ENCODE measurements around the gene HSF2BP. TPM values are rescaled to one million over a fixed set of nuclear protein-coding genes. Genes with fewer than 3 reads are reported as not detected.
"Not testable (repeated sequence)": the region's sequence is repeated elsewhere in the genome, so short reads cannot be mapped to it uniquely, and the experiment has no call there.

Gene HSF2BP
- polyA plus RNA-seq, 4 donors: 1.7 to 2.7 (median 2.1) TPM

- DNase-seq (ENCODE audit: low read depth in 4 of 4, low spot score in 3 of 4): no peak
Measured at GRCh38 chr21:43600642-43601402, 58.5 kb downstream of the HSF2BP start.

GRCh38 chr21:43599728-43600127 lies 59.6 kb downstream of the HSF2BP start:
- no peak for DNase-seq (ENCODE audit: low read depth in 4 of 4, low spot score in 3 of 4)

GRCh38 chr21:43598416-43599120 lies 60.7 kb downstream of the HSF2BP start:
- no peak for DNase-seq (ENCODE audit: low read depth in 4 of 4, low spot score in 3 of 4)

DNA sequence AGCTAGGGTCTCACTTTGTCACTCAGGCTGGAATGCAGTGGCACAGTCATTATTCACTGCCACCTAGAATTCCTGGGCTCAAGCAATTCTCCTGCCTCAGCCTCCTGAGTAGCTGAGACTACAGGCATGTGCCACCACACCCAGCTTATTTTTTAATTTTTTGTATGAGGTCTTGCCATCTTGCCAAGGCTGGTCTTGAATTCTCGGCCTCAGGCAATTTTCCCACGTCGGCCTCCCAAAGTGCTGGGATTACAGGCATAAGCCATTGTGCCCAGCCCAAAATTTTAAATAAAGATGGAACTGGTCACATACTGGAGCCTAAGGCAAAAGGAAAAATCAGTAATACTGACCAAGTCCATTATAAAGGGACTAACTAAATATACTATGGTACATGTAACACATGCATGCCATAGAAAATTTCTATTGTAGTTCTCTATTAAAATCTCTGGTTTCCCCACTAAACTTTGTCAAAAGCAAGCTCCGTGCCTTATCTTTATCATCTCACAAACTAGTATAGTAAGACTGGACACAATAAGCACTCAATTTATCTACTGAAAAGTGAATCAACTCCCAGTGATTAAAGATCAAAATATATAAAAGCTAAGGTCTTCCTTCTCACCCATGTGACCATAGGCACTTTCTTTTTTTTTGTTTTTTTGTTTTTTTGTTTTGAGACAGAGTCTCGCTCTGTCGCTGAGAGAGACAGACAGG lies 61.6 kb downstream of the HSF2BP start:
- no peak for DNase-seq (ENCODE audit: low read depth in 4 of 4, low spot score in 3 of 4)

DNA sequence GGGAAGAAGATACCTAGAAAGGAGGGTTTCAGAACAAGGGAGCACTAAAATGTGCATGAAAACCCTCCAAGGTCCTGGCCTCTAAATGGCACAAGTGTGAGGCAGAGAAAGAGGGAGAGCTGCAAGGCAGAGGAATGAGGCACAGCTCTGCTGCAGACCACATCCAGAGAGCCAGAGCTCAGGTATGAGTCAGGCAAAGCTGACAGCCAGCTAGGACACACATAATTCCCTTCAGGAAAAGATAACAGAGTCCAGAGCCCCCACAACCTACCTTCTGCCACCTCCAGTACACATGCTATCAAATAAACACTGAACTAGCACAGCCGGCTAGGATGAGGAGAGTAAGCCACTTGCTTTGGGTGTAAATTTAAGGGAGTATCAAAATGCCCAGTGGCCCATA lies 62.2 kb downstream of the HSF2BP start:
- no peak for DNase-seq (ENCODE audit: low read depth in 4 of 4, low spot score in 3 of 4)

DNA sequence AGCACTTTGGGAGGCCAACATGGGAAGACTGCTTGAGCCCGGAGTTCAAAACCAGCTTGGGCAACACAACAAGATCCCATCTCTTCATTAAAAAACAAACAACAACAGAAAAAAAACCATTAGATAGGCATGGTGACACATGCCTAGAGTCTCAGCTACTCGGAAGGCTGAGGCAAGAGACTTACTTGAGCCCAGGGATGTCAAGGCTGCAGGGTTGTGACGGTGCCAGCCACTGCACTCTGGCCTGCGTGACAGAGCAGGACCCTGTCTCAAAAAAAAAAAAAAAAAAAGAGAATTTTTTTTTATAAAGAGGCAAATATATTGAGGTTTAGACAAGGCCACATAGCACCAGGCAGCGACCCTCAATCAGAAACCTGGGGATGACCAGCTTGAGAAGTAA lies 62.7 kb downstream of the HSF2BP start:
- DNase-seq (ENCODE audit: low read depth in 4 of 4, low spot score in 3 of 4): no peak

DNA sequence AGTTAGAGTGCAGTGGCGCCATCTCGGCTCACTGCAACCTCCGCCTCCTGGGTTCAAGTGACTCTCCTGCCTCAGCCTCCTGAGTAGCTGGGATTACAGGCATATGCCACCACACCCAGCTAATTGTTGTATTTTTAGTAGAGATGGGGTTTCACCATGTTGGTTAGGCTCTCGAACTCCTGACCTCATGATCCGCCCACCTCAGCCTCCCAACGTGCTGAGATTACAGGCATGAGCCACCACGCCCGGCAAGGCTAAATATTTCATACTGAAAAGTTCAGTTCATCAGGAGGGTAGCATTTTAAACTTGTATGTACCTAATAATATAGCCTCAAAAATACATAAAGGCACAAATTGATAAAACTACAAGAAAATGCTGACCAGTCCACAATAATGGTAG lies 63.5 kb downstream of the HSF2BP start:
- not testable (repeated sequence) for DNase-seq (ENCODE audit: low read depth in 4 of 4, low spot score in 3 of 4)

- no peak for DNase-seq (ENCODE audit: low read depth in 4 of 4, low spot score in 3 of 4)
Measured at GRCh38 chr21:43593078-43593477, 66.2 kb downstream of the HSF2BP start.

GRCh38 chr21:43591571-43591970 lies 67.7 kb downstream of the HSF2BP start:
- DNase-seq (ENCODE audit: low read depth in 4 of 4, low spot score in 3 of 4): no peak

DNA sequence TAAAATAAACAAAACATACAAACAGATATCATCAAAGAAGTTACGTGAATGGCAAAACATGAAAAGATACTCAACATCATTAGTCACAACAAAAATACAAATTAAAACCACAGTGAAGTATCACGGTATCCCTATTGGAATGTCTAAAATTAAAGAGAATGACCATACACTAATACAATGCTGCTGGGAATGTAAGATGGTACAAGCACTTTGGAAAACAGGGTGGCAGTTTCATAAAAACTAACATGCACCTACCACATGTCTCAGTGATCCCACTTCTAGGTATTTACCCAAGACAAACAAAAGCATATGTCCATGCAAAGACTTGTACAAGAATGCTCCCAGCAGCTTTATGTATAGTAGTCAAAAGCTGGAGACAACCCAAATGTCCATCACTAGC lies 69.1 kb downstream of the HSF2BP start:
- DNase-seq (ENCODE audit: low read depth in 4 of 4, low spot score in 3 of 4): no peak

- DNase-seq (ENCODE audit: low read depth in 4 of 4, low spot score in 3 of 4): no peak
Measured at GRCh38 chr21:43588957-43589356, 70.3 kb downstream of the HSF2BP start.

- peak; percentile 60 to 76 (median 62) for DNase-seq (ENCODE audit: low read depth in 4 of 4, low spot score in 3 of 4)
Measured at GRCh38 chr21:43585924-43586413, 73.3 kb downstream of the HSF2BP start.

DNA sequence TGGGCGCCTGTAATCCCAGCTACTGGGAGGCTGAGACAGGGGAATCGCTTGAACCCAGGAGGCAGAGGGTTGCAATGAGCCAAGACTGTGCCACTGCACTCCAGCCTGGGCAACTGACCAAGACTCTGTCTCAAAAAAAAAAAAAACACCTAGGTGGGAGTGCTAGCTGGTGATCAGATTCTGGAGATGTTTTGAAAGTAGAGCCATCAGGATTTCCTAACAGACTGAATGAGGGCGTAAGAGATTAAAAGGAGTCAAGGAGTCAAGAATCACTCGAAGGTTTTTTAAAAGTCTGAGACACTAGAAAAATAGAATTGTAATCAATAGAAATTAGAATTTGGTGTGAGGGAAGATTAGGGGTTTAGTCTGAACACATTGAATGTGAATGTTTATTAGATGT lies 73.8 kb downstream of the HSF2BP start:
- DNase-seq (ENCODE audit: low read depth in 4 of 4, low spot score in 3 of 4): no peak

- DNase-seq (ENCODE audit: low read depth in 4 of 4, low spot score in 3 of 4): no peak
Measured at GRCh38 chr21:43581453-43581852, 77.8 kb downstream of the HSF2BP start.

- DNase-seq (ENCODE audit: low read depth in 4 of 4, low spot score in 3 of 4): no peak
Measured at GRCh38 chr21:43578677-43579303, 80.5 kb downstream of the HSF2BP start.

DNA sequence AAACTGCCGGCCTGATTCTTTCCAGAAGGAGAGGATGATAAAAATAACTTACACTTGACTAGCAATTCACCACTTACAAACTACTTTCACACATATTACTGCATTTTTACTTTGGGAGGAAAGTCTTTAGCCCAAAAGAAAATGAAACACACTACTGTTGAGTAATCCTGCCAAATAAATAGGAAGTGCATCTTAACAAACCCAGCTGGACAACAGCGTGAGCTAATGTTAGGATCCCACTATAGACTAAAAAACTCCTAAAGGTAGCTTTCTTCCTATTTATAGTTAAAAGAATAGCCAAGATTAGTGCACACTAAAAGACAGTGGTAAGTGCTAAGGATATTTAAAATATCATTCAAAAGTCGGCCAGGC lies 83.8 kb downstream of the HSF2BP start:
- no peak for DNase-seq (ENCODE audit: low read depth in 4 of 4, low spot score in 3 of 4)

DNA sequence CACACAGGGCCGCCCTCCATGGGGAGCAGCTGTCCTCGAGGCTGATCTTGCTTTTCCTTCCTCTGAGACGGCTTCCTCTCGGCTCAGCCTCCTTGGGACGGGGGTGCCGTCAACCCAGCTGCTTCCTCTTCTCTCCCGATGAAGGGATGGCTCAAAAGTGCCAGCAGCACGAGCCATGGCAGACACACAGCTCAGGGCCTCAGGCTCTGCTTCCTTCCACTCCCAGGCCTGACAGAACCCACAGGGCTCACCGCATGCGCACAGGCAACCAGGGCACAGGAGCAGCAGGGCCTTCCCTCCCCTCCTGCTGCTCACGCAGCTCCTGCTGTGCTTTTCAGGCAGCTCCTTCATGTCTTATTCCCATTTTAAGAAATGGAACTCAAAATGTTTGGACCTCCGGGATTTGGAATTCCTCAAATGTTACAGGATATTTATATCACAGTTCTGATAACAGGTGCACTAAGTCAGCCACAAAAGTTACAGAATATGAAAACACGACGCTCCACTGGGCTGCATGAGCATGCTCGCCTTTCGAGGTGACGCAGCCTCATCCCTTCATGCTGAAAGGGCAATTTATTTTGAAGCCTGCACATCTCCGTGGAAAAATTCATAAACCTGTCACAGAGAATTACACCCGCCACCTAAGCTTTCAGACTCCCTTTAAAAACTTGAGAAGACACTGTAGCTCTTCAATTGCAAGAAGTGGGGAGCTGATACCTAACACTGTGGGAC lies 84.4 kb downstream of the HSF2BP start:
- DNase-seq (ENCODE audit: low read depth in 4 of 4, low spot score in 3 of 4): peak in 2 of 4 donors; percentile 7 to 55

DNA sequence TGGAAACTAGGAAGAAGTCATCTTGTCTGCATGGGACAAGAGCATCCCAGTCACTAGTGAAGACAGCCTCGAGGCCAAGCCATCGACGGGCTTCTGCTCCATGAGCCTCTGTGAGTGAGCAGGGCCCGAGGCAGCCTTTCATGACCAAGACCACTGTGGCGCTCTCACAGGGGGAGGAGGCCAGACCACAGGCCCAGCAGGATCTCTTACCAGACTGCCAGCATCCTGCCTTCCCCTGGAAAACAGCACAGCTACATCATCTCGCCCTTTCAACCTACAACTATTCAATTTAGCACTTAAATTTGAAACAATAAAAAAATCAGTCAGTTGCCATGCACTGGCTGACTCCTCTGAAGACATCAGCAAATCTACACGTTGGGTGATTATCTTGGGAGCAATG lies 85.4 kb downstream of the HSF2BP start:
- no peak for DNase-seq (ENCODE audit: low read depth in 4 of 4, low spot score in 3 of 4)

DNA sequence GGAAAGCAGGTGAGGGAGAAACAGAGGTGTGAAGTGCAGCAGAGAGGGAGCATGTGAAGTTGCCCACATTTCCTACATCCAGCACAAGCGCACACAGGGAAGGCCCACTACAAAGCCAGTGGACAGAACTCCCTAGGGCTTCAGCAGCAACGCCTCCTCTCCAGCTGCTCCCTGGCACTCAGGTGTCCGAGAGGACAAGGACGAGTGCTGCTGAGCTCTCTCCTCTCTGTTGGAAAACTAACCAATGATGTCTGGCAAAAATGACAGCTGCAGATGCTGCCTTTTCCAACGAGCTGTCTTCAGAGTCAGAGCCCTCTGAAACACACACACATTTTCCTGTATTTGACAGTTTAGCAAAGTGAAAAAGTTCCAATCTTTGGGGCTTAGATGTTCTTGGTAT lies 86.8 kb downstream of the HSF2BP start:
- no peak for DNase-seq (ENCODE audit: low read depth in 4 of 4, low spot score in 3 of 4)

GRCh38 chr21:43571976-43572375 lies 87.3 kb downstream of the HSF2BP start:
- DNase-seq (ENCODE audit: low read depth in 4 of 4, low spot score in 3 of 4): no peak
